GM21447 (cell line): ENCODE results near the gene CWF19L1.

Experiments
- ATAC-seq: cut with Tn5 transposase; IDR thresholded peaks from one replicate; pipeline ENCODE4 v1.9.1; 2021; ENCODE audit not compliant: unreplicated experiment

Gene CWF19L1

DNA sequence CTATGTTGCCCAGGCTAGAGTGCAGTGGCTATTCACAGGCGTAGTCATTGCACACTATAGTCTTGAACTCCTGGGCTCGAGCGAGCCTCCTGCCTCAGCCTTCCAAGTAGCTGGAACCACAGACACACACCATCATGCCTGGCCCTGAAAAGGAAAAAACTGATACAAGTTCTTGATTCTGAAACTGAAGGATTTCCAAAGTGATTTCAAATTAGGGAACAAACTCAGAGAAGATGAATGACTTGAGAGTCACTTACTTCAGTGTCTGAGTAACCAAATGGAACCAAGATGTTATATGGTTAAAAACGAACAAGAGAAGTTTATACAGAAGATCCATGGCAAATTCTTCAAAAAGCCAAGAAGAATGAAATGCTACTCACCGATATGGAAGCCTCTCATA lies 14.4 kb downstream of the CWF19L1 start:
- no peak for ATAC-seq

DNA sequence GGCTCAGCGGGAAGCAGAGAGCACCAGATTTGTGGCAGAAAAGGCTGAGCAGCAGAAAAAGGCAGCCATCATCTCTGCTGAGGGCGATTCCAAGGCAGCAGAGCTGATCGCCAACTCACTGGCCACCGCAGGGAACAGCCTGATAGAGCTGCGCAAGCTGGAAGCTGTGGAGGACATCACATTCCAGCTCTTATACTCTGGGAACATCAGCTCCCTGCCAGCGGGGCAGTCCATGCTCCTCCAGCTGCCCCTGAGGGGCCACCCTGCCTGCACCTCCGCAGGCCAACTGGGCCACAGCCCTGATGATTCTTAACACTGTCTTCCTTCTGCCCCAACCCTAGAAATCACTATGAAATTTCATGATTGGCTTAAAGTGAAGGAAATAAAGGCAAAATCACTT lies 18.6 kb downstream of the CWF19L1 start:
- ATAC-seq, result no peak

DNA sequence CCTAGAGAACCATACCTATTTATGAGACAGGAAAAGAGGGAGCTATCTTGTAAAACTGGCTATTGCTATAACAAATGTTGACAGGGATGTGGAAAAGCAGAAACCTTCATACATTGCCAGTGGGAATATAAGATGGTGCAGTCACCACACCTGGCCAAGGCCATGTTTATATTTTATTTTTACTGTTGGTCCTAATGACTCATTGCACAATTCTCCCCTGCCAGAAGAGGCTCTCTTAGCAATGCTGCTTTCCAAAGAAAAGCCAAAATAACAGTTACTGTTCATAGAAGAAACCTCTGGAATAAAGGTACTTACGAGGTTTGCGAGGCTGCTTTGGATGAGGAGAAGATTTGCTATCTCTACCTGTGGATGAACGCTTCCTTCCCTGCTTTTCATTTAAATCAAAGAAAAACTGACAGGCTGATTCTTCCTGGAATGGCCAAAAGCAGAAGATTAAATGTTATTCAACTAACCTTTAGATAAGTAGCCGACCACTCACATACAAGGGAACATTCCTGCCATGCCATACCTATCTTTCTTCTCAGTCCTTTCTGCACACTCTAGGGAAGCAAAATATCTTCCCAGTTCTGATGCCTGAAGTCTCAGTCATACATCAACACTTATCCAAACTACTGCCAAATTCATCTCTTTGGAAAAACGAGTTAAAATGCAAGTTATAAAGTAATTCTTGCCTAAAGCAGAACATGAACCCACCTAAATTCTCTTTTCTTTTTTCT lies 21.8 kb downstream of the CWF19L1 start:
- no peak for ATAC-seq

DNA sequence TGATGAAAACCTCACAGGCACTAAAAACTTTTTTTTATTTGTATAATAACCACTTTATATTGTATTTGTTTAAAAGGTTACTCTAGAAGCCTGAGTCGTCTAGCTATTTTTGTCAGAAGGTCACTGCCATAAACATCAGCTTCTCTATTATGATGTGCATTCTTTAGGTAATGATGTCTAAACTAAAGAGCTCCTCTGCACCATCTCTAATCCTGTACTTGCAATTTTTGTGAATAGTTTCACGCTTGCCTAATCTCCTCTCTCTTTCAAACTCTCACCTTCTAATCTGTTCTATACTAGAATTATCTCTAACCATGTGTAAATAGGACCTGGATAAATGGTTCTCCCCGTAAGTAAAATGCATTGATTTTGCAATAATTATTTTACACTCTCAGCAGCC lies 27.6 kb downstream of the CWF19L1 start:
- no peak for ATAC-seq

DNA sequence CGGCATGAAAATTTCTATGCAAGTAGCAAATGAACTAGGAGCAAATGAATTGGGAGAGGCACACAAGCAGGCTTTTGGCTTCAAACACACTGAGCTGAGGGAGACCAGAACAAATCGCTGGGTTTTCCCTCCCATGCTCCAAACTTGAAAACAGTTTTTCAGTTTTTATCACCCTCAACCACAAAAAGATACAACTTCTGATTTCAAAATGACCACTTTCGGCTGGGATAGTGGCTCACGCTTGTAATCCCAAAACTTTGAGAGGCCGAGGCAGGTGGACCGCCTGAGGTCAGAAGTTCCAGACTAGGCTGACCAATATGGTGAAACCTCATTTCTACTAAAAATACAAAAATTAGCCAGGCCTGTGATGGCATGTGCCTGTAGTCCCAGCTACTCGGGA lies 29.0 kb downstream of the CWF19L1 start:
- ATAC-seq, result no peak

DNA sequence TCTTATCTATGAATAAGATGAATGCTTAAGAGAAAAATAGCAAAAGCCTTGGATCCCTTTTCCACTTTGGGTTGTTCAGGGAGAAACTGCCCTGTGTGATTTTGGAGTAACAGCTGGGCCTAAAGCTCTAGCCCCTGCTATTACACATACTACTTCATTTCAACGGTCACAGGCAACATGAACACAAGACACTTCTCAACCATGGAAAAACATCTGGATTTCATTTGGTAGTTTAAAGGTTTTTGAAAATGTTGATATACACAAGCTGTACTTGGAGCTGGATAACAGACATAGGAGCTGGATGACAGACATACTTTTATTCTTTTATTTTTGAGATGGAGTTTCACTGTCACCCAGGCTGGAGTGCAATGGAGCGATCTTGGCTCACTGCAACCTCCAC lies 35.3 kb downstream of the CWF19L1 start:
- ATAC-seq, result no peak

DNA sequence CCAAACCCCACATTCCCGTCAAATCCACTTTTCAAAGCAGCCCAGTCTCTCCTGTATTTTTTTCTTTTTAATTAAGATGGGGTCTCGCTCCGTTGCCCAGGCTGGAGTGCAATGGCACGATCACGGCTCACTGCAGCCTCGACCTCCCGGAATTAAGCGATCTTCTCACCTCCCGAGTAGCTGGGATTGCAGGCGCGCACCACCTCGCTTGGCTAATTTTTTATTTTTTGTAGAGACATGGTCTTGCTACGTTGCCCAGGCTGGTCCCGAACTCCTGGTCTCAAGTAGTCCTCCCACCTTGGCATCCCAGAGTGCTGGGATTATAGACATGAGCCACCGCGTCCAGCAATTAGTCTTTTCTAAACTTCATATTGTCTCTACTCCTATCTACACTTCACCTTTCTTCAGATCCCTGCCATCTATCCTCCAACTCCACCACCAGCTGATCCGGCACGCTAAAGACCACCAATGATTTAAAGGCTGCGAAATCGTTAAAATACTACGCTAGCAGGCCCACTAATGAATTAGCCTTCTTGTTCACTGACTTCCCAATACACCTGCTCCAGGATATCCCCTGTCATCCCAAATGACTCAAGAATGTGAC lies 37.5 kb downstream of the CWF19L1 start:
- no peak for ATAC-seq

DNA sequence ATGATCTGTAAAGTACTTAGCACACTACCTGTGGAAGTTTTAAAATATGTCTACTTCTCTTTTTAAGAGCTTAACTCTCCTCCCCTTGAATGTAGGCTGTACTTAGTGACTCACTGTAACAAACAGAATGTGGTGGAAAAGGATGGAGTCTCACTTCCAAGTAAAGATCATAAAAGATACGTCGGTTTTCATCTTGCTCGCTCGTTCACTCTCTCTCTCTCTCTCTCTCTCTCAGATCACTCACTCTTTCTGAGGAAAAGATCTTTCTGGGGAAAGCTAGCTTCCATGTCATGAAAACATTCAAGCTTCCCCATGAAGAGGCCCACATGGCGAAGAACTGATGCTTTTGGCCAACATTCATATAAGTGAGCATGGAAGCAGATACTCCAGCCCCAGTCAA lies 43.6 kb downstream of the CWF19L1 start:
- no peak for ATAC-seq

DNA sequence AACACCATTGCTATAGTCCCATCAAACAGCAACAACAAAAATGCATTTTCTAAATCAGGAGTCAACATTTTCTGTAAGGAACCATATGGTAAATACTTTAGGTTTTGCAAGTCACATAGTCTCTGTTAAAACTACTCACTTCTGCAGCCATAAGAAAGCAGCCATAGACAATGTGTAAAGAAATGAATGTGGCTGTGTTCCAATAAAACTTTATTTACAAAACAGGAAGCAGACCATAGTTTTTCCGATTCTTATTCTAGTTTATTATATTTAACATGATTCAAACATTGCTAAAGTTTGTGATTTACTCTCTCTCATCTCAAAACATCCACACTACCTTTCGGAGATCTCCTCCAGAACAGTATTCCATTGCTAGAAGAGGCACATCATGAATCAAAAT lies 44.9 kb downstream of the CWF19L1 start:
- no peak for ATAC-seq

DNA sequence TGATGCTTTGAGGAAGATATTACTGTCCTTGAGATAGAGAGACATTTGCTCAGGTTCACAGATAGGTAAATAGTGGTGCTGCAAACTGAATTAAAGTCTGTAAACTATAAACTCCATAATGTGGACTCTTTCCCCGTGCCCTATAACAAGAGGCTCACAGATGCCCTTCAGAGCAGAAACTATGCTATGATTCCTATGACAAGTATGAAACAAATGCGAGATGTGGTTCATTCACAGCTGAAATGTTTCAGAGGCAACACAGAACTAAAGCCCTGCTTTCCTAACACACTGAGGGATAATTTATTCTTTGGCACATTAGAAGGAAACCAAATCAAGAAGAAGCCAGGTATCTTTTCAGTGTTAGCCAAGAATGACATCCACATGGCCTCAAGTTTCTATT lies 51.4 kb downstream of the CWF19L1 start:
- ATAC-seq, result no peak

DNA sequence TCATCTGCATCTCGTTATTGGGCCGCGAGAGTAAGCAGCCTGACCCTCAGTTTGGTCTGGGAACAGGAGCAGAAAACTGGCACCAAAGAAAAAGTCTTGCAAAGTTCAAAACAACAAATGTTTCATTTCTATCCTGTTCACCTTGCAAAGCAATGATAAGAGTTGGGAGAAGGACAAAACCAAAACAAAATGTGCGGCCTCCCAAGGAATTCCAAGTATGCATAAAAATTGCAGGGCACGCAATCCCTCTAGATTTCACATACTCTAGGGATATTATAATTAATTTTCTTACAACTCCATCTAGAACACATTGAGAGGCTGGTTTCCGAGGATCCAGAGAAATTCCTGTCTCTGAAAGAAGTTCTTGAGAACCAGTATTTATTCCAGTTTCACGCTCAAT lies 58.1 kb downstream of the CWF19L1 start:
- ATAC-seq, result no peak

DNA sequence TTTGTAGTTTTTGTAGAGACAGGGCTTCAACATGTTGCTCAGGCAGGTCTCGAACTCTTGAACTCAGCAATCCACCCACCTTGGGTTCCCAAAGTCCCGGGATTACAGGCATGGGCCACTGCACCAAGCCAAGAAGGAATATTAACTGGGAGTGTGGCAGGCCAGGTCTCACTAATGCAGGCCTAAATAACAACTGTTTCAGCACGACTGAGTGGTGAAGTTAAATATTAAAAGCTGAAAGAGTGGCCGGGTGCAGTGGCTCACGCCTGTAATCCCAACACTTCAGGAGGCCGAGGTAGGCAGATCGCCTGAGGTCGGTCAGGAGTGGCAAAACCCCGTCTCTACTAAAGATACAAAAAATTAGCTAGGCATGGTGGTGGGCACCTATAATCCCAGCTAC lies 59.2 kb downstream of the CWF19L1 start:
- no peak for ATAC-seq

DNA sequence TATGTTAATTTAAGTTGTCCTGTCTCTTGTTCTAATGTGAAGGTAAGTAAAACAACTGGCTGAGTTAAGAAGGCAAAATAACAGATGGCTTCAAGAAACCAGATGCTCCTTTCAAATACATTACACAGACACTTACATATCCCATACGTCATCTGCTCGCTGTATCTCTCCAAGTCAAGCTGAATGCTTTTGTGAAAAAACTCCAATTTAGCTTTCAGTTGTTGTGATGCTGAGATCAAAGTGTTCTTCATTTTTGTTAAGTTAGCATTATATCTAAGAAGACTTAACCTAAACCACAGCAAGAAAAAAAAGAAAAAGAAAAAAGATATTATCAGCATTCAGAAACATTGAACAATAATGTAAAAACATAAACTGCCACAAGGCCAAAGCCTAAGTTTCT lies 63.1 kb downstream of the CWF19L1 start:
- no peak for ATAC-seq

DNA sequence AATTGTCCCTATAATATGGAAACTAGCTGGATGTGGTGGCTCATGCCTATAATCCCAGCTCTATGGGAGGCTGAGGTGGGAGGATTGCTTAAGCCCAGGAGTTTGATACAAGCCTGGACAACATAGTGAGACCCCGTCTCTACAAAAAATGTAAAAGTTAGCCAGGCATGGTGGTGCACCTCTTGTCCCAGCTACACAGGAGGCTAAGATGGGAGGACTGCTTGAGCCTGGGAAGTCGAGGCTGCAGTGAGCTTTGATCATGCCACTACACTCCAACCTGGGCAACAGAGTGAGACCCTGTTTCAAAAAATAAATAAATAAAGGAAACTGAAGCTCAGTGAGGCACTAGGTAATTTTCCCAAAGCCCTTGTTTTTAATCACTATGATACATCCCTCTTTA lies 65.9 kb downstream of the CWF19L1 start:
- no peak for ATAC-seq

DNA sequence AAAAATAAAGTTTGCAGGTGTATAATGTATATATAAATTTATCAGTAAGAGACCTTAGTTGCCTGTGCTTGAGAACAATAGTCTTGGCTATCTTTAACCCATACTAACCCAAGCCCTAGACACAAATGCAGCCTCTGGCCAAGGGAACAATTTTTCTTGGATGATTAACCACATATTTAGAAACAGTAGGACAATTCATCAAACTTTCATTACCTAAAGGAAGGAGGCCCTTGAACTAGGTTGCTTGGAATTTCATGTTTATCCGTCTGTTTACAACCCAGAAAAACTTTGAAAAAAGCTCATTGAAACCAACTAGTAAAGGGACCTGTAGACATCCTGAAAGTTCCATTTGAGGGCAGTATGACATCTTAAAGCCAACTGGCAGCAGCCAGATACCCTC lies 72.7 kb downstream of the CWF19L1 start:
- no peak for ATAC-seq

DNA sequence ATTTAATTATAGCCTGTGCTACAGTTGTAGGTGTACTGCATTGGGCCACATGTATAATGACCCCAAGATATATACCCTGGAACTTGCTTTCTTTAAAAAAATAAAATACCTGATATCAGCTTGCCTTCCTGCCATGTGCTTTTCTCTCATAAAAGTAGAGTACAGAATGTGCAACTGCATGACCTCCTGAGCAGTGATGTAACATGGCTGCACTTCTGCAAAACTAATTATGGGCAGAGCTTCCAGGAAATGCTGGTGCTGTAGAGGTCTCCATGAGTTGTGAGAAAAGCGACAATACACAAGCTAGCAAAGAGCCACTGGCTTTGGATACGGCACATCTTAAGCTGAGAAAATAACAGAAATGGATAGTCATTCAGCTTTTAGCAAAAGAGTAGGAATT lies 75.1 kb downstream of the CWF19L1 start:
- no peak for ATAC-seq

DNA sequence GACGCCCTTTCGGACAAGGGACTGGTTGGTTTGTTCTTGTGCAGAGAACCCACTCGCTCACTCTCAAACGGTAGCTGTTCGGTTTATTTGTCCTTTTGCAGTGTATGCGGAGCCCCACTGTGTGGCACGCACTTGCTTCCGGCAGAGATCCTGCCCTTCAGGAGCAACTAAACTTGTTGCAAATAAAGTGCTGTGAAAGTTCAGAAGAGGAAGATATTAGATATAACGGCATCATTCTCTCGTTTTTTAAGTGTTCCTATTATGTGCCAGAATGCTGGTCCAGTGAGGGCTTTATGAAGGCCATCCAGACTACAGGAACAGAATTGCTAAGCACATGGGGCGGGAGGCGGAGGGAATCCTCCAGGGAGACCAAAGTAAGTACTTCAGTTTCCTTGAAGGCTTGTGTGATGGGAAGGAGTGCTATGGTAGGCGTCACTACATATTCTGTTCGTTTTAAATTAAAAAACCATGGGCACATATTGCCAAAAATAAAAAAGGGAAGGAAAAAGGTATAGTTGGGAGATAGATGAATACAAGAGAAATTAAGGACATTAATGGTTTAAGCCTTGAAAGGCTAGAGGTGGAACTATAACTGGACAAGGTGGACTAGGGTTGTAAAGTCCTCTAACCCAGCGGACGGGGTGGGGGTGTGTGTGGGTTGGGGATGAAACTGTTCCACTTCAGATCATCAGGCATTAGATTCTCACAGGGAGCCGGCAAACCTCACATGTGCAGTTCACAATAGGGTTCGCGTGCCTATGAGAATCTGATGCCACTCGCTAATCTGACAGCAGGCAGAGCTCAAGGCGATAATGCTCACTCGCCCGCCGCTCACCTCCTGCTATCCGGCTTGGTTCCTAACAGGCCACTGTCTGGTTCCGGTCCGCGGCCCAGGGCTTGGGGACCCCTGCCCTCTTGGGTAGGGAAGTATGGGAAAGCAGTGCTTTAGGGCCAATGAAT lies 80.9 kb downstream of the CWF19L1 start:
- peak; percentile 43 for ATAC-seq

DNA sequence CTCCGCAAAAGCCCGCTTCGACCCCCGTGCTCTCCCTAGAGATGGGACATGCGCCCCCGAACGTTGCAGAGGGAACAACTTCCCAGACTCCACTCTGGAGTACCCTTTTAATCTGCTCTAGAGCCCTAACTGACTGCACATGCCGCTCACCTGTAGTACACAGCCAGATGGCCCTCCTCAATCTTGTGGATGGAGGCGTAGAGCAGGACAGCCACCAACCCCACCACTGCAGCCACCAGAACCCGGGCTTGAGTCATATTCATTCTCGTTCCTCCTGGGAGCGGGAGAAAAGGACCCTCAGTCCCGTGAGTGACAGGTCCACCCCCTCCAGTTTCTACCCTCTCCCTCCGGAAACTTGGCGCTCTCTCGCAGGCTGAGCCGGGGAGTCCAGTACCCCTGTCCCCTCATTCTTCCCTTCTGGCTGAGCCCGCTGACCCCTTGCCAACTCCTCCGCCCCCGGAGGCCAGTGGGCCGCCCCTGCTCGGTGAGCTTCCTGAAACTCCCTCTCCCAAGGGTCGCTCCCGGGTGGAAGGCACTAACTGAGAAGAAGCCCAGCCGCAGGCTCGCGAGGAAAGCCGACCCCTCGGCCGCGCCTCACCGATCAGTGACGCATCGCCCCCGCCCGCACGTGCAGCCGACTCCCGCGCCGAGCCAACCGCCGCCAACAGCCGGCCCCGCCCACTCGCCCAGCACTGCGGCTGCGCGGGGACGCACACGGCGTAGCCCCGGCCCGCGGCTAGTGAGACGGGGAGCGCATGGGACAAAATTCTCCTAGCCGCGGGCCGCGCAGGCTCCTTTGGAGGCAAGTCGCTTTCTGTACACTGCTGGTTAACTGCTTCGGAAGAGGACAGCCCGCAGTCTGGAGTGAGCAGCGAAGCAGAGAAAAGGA lies 81.8 kb downstream of the CWF19L1 start, which contains the start of gene ERLIN1:
TSS of gene ERLIN1 (minus strand) at position 666 of the 889 bp plus-strand sequence. CDS start at position 263, 403 bp downstream.
- peak; percentile 77 for ATAC-seq

DNA sequence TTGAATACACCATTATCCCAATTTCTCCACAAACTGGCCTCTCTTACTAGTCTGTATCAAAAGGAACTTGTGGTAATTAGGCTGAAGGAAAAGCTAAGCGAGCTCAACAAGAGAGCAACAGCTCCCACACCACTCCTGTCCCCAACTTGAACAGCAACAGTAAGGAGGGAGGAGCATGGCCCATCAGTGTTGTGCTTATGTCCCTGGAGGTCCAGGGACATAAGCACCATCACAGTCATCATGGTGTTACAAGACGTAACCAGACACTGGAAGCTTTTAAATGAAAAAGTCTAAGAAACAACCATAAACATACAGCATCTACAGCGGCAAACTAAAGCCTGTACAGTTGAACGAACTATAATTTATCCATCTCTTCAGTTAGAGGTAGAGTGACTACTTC lies 82.6 kb downstream of the CWF19L1 start:
- ATAC-seq, result no peak

DNA sequence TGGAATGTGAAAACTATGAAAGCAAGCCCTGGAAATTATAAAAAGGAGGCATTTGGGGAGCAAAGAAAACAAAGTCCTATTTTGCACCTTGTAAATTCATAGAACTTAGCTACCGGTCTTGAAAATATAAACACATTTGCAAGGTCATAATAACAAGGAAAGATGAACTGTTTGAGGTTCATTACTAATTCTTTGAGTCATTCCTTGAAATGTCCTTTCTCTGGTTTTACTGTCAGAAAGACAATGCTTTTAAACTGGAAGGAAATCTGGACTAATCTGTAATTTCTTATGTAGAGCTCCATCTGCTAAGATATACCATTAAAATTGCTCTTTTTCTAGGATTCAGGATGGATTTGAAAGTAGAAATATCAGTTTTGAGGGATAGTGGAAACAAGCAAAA lies 83.0 kb downstream of the CWF19L1 start:
- ATAC-seq, result no peak

DNA sequence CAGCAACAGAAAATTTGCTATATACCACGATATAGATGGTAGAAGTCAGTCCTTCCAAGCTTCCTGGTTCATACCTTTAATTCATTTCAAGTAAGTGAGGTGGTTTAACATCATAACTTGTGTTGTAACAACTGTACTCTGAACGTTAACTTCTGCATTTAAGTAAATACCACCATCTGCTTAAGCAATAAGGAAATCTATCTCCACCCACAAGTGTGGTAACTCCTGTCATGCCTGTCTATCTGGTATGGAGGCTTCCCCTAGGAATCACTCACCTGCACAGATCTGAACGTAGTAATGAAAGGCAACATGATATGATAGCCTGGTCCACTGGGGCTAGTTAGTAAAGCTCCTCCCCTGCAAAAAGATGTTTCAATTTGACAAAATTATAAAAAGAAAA lies 84.0 kb downstream of the CWF19L1 start:
- ATAC-seq, result no peak
